Stimulated activated CD8-positive, alpha-beta memory T cell treated with anti-CD3 and anti-CD28 coated beads, Interleukin-7, amount 100 ng/mL, for 4 hours (primary cell): Measurements from ENCODE around the gene IFNG-AS1.

ENCODE experiments used
- DNase-seq, 2 donors: peaks; one replicate each; pipeline ENCODE4 v3.0.0-alpha.2; 2020; ENCODE audit warnings: low read depth in 2 of 2

The IFNG-AS1 gene

DNA sequence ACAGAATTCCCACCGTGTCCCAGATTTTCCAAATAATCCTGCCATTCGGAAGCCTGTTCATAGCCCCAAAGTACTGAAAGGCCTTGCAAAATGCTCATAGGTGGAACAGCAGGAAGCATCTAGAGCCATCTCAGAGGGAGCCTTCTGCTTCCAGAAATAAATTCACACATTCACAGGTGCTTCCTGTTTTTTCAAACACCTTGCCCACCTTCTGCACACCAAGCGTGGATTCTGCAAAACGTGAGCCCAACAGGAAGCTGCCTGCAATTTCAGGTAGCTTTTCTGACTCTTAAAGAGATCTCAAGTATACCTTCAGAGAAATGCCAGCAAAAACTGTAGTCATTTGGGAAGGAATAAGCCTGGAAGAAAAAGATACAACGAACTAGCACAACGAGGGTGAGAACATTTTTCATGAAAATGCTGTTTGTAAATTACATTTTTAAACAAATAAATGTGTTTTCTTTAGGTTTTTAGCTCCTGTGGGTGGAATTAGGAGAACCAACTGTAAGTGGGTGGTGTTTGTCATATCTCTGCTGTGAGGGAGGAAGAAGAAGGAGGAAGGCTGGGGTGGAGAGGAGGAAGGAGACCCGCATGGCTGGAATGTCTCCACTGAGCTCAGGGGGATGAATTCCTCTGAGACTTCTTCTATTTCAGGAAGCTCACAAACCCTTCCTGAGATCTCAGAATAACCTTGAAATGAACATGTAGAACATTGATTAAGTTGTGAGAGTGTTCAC, at the start of gene IFNG-AS1:
Gene IFNG-AS1 (plus strand): TSS at position 264 of the 737 bp plus-strand sequence.
- DNase-seq, result no peak

DNA sequence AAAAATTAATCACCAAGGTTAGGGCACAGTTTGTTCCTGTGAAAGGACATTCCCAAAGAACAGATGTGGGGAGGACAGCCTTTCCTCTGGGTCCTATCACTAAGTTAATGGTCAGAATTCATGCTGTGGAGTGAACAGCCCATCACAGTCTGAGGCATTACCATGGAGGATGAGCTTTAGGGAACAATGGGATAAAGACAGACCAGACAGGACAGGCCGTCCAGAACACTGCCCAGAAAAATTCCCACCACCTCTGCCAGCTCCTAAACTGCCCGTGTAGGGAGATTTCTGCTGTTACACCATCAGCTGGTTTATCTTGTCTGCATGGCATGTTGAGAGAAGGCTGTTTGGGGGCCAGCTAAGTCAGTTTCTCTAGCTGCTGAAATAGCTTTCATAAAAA, 49.6 kb upstream of the IFNG-AS1 start:
- DNase-seq, result no peak

DNA sequence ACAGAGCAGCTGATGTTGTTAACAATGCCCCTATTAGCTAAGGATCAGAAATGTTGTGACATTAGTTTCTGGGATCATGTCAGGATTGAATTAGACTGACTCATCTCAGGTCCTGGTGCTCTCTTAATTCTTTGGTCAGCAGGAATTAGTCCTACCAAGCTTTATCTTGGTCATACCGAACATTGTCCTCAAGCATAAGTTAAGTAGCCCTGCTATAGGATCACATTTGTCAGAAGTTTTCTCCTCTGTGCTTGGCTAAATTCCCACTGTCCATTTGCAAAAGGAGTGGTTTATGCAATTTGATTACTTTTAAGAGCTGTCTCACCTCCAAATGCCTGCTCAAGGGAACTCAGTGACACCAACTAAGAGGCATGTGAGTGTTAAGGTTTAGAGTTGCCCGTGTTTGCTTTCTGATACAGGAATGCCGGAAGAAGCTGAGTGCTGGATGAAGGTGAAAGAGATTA, 48.4 kb upstream of the IFNG-AS1 start:
- DNase-seq, result no peak

DNA sequence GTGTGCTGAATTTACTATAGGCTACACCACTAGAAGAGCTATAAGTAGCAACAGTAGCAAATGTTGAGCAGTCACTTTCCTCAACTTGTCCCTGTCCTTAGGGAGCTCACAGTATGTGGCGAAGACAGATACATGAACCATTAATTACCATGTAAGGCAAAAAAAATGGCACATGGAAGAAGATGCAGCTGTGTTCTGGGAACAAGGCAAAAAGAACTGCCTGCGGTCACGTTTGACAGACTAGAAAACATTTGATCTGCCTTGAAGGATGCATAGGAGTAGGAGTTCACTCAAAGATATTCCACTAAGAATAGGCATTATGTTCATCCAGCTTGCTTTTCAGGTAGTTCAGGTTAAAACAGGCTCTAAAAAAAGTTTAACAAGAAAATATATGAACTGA, 46.5 kb upstream of the IFNG-AS1 start:
- no peak for DNase-seq

DNA sequence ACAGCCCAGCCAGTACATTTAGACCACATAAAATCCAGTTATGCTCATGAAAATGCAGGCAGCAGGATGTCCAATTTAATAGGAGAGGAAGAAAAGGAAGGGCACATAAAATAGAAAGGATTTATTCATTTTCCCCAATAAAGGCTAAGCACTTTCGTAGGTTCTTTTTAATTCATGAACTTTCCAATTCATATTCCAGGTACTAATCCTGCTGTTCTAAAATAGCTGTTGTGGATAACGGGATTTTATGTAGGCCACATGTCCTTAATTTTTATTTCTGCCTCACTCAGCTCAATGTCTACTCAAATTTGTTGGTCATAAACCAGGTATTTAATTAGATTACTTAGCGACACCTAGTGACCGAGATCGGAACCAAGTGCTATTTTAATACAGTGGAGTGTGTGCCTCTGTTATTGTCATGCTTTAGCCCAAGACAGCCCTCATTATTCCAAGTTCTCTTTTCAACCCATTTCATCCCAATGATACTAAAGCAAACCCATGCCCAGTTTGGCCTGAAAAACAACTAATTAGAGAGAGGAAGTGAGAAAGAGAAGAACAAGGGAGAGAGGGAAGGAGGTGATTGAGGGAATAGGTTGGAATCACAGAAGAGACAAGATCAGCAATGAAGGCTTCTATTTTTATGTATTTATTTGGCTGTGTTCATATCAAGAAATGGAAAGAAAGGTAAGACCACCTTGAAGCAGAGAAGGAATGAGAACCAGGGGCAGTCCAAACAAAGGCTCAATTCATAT, 45.9 kb upstream of the IFNG-AS1 start:
- peak; percentile 5 to 41 for DNase-seq

DNA sequence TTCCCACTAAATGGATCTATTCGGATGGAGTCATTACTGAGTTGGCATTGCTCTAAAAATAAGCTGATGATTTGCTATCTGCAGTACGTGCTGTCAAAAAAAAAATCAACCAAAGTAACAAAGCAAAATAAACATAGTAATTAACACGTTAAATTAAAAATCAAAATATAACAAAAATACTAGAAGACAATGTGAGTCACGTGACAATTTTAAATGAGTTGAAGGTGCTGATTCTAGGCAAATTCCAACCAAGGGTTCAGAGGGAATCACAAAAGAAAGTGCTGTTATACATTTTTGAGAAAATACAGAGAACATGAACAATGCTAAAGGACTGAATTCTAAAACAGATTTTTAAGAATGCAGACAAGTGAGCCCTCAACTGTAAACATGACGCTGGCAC, 45.2 kb upstream of the IFNG-AS1 start:
- no peak for DNase-seq

DNA sequence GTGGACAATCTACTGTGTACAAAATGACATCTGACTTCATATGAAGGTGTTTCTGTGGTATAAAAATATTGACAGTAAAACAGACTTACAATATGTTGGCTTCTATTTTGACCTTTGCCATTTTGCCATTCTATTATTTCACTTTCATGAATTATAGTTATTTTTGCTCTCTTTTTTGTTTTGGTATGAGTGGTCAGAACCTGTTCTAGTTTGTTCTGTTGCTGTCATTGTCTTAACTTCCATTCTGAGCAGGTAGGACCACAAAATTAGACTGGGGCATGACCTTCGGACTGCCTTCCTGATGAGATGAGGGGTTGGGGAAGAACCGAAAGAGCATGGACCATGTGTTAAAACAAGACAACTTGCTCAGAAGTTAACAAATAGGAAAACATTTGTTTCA, 36.5 kb upstream of the IFNG-AS1 start:
- DNase-seq, result no peak

DNA sequence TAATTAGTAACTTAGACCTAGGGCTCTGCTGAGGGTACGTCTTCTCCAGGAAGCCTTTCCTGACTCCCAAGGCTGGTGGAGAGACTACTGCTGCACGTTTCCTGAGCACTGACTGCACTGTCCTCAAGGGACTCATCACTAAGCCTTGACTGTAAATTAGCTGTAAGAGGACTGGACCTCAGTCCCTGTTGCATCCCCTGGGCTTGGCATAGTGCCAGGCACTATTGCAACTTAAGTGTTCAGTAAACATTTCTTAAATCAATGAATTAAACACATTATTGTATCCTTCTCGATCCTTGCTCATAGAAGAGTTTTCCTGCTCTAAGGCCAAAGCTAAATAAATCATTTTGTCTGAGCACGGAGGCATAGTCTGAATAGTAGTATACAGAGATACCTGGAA, 31.9 kb upstream of the IFNG-AS1 start:
- DNase-seq, result no peak

DNA sequence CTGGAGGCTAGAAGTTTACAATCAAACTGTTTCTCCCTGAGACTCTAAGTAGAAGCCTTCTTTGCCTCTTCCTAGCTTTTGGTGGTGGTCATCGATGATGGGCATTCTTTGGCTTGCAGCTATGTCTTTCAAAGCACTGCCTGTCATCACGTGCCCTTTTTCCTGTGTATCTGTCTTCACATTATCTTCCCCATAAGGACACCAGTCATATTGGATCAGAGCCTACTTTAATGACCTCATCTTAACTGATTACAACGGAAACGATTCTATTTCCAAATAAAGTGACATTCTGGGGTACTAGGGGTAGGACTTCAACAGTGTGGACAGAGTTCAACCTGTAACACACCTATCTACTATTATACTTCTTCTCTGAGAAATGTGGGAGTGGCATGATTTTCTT, 31.1 kb upstream of the IFNG-AS1 start:
- DNase-seq, result no peak

DNA sequence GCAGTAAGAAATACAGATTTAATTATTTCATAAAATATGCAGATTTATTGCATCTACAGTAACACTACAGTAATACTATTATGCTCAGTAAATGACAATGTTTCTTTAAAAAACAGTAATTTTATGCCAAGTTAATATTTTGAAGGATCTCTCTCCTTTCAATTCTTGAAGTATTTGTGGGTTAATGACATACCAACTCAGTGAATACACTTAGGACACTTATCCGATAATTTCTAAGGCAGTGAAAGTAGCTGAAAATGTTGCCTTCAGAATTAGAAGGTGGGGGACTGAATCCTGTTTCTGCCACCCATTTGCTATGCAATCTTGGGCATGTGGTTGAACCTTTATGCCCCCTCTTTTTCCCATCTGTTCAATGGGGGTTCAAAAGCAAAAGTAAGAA, 24.8 kb upstream of the IFNG-AS1 start:
- no peak for DNase-seq

DNA sequence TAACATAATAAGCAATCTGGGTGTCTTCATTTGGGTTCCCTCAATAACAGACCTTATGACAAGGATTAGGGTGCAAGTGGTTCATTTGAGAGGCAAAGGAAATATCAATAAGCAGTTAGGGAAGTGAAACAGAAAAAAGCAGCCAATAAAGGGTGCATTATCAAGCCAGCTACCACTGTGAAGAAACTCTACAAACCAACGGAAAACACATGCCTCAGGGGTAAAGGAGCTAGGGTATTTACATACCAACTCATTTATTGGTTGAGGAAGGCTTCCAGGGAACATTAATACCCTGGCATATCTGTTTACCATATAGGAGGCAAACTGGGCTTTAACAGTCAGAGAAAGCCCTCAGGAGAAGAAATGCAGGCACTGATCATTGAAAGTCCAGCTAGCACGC, 22.7 kb upstream of the IFNG-AS1 start:
- DNase-seq, result no peak

DNA sequence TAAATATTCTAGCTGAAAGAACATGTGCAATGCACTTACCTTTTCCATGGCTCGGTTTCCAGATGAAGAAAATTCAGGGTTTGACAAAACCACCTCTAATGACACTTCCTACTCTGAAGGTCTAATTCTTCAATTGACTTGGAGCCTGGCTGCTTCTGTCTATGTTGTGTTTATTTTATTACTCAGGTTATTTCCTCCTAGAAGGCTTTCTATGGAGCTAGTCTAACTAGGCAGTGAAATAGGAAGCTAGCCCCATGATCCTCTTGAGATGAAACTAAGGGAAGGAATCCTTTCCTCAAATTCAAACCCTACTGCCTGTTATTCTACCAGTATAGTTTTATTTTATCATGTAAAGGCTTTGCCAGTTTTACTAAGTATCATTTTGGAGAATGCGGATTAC, 20.9 kb upstream of the IFNG-AS1 start:
- DNase-seq, result no peak

DNA sequence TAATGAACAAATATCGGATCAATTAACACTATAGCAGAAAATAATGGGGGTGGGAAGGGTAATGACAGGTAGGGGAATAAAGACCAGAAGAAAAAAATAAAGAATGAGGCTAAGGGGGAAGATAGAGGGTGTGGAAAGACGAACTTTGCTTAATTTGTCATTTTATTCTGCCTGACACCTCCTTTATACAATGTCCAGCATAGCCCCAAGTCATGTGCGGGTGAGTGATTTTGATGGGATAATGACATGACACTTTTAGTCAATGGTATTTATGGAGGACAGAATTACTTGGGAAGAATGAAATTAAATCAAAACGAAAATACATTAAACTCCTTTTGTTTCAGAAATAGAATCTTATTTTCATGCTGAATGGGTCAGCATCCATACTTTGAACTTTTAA, 20.5 kb upstream of the IFNG-AS1 start:
- no peak for DNase-seq

DNA sequence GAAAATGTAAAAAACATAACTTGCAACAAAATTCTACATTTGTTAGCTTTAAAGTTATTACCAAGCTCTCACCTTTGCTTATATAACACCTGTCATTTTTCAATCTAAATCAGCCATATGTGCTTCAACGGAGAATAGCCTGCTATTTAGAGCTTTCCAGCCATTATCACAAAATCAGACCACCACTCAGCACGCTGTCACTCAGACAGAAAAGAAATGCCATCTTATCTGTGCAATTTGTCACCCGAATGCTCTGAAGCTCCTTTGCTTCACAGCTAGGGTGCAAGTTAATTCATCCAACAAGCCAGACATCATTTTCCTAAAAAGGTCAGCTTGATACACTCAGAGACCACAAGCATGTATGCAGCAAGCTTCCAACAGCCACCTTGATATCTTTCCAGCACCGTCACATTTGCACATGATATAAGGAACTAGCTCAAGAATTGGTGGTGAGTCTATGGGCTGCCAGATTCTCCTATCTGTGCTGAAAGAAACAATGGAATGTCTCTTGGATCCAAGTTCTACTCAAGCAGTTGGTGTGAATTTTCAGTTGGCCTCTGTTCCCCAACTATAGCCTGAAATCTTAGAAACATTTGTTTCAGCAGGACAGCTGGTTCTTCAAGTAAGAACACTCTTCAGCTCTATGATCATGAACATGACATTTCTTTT, 20.0 kb upstream of the IFNG-AS1 start:
- DNase-seq, result no peak

DNA sequence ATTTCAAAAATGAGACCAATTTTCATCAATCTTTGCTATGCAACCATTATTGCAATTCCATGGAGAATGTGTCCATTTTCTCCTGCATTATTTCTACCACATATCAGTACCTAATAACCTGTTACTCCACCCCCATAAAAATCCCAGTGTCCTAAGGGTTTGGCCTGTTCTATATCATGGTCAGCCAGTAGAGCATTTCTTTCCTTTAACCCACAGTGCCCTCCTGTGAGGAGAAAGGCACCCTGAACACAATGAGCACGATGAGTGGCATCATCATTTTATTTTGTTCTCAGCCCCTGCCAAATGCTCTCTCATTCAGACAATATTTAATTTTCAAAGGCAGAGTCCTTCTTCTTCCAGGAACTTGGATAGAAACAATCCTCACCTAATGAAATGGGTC, 11.6 kb upstream of the IFNG-AS1 start:
- DNase-seq, result no peak

DNA sequence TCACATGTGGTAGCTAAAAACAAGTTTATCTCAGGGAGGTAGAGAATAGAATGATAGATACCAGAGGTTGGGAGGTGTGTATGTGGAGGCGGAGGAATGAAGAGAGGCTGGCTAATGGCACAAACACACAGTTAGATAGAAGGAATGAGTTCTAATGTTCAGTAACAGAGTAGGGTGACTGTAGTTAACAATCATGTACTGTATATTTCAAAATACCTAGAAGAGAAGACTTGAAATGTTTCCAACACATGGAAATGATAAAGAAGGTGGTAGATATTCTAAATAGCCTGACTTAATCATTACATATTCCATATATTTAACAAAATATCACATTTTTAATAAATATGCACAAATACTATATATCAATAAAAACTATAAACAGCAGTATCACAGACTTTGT, 8.9 kb upstream of the IFNG-AS1 start:
- DNase-seq, result no peak

DNA sequence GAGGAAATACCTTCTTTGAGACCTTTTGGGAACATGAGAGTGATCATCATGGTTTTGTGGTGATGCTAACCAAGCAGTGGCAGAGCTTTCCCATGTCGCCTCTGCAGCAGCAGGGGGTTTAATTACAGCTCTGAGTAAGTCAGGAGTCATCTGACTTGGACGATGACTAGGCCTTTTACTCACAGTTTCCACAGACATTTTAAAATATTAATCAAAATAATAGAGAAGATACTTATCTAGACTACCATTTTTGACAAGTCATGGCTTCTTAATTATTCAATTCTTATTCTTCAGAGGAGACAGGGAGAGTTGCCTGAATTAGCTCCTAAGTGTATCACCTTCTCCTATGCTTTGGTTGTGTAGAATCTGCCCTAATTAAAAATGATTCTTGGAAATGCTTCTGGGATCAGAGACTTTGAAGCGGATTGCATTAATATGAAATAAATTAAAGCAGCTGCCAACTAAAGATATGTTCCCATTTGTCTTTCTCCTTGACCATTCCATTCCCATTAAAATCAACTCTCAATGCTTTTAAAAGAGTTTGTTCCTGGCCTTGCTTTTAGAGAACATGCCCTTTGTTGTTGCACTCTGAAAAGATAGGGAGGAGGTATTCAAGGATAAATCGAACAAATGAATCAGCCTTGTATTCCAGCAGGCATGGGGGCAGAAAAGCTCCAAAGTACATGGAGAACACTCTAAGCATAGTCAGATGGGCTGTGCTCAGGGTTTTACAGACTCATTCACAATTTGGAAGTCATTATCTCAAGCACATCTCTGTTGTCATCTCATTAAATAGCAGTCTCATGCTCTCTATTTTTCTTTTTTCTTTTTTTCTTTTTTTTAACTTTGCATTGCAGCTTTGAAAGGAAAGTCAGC, 7.7 kb upstream of the IFNG-AS1 start:
- no peak for DNase-seq

DNA sequence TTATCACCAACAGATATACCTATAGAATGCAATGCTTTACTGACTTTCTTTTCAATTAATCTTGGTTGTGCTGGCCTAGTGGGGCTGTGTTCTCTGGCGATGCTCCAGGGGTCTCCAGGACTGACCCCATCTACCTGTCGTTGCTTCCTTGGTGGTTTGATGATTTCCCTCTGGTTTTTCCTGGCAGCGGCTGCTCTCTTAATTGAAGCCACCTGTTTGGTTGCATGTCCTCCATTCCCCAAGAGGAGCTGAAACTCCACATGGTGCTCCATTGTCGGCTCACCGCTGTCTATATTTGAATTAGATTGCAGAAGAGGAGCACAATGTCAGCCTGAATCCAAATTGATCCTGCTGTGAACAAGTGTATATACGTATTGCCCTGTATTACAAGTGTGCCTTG, 7.1 kb upstream of the IFNG-AS1 start:
- no peak for DNase-seq

DNA sequence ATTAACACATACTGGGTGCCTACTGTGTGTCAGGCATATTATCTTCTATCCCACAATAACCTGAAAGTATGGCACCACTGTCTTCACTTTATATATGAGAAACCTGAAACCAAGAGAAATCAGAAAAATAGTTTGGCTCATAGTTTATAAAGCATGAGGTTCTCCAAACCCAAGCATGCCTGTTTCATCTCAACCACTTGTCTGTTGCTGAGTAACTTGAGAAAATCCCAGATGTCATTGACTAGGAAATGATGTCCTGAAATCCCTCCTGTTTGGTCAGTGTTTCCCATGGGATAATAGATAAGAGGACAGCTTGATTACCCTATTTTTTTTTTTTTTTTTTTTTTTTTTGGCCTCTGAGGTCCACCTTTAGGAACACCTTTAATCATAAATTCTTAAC, 2.6 kb upstream of the IFNG-AS1 start:
- no peak for DNase-seq

DNA sequence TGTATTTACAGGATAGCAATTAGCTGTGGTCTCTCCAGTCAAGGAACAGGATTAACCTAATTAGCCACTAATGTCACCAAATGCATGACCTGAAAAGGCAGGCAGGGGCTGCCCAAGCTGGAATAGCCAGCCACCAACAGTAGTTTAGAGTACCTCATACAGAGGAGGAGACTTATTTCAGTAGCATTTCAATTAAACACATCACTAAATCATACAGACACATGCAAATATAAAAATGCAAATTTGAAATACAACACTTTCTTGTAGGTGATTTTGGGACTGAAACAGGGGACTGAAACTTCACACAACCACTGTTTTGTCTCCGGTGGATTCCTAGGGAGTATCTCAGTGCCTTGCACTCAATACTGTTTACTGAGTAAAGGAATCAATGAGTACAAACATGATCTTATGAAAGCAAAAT, 636 bp upstream of the IFNG-AS1 start:
- no peak for DNase-seq

DNA sequence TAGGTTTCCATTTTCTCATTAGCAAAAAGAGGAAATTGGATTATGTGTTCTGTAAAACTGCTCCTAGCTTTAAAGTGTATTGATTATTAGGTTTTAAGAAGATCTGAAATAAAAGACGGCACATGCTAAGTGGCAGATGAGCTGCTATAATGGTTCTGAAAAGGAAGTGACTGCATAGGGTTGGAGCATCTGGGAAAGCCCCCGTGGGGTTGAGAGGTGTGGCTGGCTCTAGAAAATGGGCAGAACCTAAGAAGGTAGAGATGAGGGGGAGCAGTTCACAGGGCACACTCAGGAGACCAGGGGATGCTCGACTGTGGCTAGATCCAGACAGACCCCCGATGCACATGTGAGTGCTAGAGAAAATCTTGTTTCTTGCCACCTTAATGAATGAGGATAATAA, 1.9 kb downstream of the IFNG-AS1 start:
- peak; percentile 9 to 41 for DNase-seq

DNA sequence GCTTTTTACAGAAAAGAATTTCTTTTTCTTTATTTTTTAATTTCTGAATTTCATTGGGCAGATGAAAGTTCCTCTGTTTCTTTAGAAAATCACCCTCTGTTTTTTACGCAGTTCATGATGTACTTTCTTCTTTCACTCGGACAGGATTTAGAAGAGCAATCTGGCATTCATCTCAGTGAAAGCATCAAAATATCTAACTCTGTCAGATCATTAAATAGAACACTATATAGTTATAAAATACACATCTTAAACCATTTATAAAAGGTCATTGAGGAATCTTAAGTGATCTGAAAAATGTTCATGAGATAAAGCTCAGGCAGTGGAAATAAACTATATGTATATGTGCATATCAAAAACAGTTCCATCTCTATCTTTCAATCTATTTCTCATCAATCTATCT, 3.9 kb downstream of the IFNG-AS1 start:
- no peak for DNase-seq
